ENCODE data around the gene GPATCH2L.

The GPATCH2L gene

DNA sequence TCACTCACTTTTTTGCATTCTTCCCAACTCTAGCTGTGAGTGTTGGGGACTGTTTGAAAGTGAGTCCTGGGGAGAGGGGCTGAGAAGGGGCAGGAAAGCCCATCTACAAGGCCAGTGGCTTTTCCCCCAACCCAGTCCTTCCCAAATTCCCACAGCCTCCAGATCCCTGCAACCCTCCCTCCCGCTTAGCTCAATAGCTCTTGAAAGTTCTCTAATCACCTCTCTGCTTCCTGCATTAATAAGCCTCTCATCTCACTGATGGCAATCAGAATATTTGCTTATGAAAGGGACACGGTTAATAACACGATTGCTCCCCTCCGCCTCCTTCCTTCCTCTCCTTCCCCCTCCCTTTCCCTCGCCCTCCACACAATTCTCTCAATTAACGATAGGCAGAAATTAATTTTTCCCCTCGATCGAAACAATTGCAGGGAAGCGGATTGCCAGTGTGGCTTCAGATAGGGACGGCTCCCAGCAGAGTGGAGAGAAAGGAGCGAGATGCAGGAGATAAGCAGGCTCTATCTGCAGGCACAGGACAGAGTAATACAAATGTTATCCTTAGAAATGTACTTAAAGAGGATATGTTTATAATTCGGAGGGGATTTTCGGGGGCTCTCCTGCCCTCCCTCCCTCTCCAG lies 15.1 kb upstream of the GPATCH2L start:
- no peaks in the 10 kb centered on the region for H3K79me2 ChIP-seq (ENCODE audit: control insufficient read depth, low read length)
- H3K27me3 ChIP-seq (ENCODE audit: control insufficient read depth, low read length): peaks cover 3% of the 10 kb centered on the region
- H3K9me2 ChIP-seq (replicated peaks; ENCODE audit: control insufficient read depth, low read length): no peaks in the 10 kb centered on the region

DNA sequence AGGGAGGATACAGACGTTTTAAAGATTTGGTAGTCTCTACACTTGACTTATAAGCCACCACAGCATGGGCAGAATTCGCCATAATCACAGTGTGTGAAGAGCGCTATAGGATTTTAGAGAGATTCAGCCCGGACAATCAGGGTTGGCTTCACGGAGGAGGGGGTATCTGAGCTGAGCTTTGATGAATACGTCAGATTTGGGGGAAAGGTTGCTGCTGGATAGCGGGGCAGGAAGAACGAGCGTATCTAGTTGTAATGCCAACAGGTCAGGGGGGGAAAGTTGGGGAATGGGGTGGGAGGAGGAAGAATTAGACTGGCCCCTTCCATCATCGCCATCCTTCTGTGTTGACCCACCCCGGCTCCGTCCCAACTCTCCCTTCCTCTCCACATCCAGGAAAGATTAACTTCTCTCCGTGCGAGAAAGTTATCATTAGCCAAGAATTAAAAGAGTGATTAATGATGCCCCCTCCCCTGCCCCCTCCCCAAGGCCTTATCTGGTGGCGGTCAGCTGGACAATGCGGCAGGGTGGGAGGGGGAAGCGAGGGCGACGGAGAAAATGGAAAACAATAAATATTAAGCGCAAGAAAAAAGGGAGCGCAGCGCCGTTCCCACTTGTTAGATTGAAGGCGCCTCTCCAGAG lies 13.5 kb upstream of the GPATCH2L start:
- Histone ChIP-seq H3K4me2 (ENCODE audit: low read length) (no peak overlapping the region), H3K36me3 (ENCODE audit: control insufficient read depth, low read length) (no peaks in the 10 kb centered on the region), H3K9me3 (ENCODE audit: control insufficient read depth, insufficient read depth, low read length) (no peaks in the 10 kb centered on the region), H3K4me3 (ENCODE audit: low read length) (no peak overlapping the region), H4K20me1 (ENCODE audit: control insufficient read depth, insufficient read depth, low read depth, low read length) (no peaks in the 10 kb centered on the region), H3K9me2 (replicated peaks; ENCODE audit: control insufficient read depth, low read length) (no peaks in the 10 kb centered on the region), H3K27me3 (ENCODE audit: control insufficient read depth, low read length) (no peaks in the 10 kb centered on the region; the same call in 1 of the 2 replicates), H3K27ac (ENCODE audit: low read depth, low read length) (no peak overlapping the region), H3K4me1 (ENCODE audit: control insufficient read depth, low read length) (no peaks in the 10 kb centered on the region), H3K79me2 (ENCODE audit: control insufficient read depth, low read length) (no peaks in the 10 kb centered on the region), H3F3A (ENCODE audit: control insufficient read depth, insufficient read depth) (no peaks in the 10 kb centered on the region)
- TF ChIP-seq, protein P1, sequence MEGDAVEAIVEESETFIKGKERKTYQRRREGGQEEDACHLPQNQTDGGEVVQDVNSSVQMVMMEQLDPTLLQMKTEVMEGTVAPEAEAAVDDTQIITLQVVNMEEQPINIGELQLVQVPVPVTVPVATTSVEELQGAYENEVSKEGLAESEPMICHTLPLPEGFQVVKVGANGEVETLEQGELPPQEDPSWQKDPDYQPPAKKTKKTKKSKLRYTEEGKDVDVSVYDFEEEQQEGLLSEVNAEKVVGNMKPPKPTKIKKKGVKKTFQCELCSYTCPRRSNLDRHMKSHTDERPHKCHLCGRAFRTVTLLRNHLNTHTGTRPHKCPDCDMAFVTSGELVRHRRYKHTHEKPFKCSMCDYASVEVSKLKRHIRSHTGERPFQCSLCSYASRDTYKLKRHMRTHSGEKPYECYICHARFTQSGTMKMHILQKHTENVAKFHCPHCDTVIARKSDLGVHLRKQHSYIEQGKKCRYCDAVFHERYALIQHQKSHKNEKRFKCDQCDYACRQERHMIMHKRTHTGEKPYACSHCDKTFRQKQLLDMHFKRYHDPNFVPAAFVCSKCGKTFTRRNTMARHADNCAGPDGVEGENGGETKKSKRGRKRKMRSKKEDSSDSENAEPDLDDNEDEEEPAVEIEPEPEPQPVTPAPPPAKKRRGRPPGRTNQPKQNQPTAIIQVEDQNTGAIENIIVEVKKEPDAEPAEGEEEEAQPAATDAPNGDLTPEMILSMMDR (IDR thresholded peaks at IDR 0.05; ENCODE audit: low read depth, low read length, poor library complexity, severe bottlenecking): no peak
- TF ChIP-seq EZH2phosphoT487 (IDR thresholded peaks at IDR 0.05; ENCODE audit: borderline replicate concordance, low read length): no peak

More for the DNA sequence above, 15.1 kb upstream of the GPATCH2L start:
- TF ChIP-seq, protein P1 (IDR thresholded peaks at IDR 0.05; ENCODE audit: low read depth, low read length, poor library complexity, severe bottlenecking): no peak
- TF ChIP-seq EZH2phosphoT487 (IDR thresholded peaks at IDR 0.05; ENCODE audit: borderline replicate concordance, low read length): no peak
- H3K36me3 ChIP-seq (ENCODE audit: control insufficient read depth, low read length): no peaks in the 10 kb centered on the region
- no peak overlapping the region for H3K27ac ChIP-seq (ENCODE audit: low read depth, low read length)
- H3F3A ChIP-seq (ENCODE audit: control insufficient read depth, insufficient read depth): no peaks in the 10 kb centered on the region
- no peak overlapping the region for H3K4me2 ChIP-seq (ENCODE audit: low read length)
- H3K9me3 ChIP-seq (ENCODE audit: control insufficient read depth, insufficient read depth, low read length): no peaks in the 10 kb centered on the region
- H4K20me1 ChIP-seq (ENCODE audit: control insufficient read depth, insufficient read depth, low read depth, low read length): no peaks in the 10 kb centered on the region
- no peaks in the 10 kb centered on the region for H3K4me1 ChIP-seq (ENCODE audit: control insufficient read depth, low read length)
- H3K4me3 ChIP-seq (ENCODE audit: low read length): no peak overlapping the region

DNA sequence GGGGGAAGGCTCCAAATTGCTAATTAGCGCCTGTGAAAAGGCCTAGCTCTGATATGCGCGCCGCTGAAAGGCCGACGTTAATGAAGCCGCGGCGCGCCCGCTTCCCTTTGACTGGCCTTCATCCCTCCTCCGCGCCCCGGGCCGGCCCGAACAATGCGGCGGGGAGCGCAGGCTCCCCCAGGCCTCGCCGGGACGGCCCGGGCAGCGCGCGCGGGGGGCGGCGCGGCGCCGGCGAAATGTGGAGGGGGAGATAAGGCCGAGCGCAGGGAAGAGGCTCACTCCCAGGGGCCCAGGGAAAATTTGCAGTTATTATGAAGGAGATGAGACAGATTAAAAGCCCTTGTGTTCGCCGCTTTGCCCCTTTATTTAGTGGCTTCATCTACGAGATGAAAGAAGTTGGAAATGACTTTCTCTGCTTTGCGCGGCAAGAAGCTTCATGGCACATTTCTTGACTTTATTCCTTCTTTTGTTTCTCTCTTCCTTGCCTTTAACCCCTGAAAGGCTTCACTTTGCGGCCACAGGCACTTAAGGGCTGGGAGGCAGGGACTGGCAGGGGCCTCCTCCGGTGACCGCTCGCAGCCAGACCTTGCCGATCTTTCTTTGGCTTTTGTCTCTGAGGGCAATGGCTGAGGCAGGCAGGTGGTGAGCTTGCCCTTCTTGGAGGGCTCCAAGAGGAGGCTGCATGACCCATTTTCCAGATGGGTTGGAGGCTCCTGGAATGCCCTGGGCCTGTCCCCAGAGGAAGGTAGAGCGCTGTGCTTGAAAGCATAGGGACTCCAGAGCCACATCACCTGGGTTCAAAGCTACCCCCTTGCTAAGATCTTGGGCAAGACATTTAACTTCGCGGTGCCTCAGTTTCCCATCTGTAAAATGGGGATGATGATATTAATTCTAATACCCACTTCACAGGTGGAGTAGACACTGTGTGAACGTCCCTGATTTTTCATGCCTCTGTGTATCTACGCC lies 12.7 kb upstream of the GPATCH2L start:
- H4K20me1 ChIP-seq (ENCODE audit: control insufficient read depth, insufficient read depth, low read depth, low read length): no peaks in the 10 kb centered on the region
- no peaks in the 10 kb centered on the region for H3K4me1 ChIP-seq (ENCODE audit: control insufficient read depth, low read length)
- TF ChIP-seq, protein P1 (IDR thresholded peaks at IDR 0.05; ENCODE audit: low read depth, low read length, poor library complexity, severe bottlenecking): no peak
- TF ChIP-seq EZH2phosphoT487 (IDR thresholded peaks at IDR 0.05; ENCODE audit: borderline replicate concordance, low read length): no peak
- no peaks in the 10 kb centered on the region for H3F3A ChIP-seq (ENCODE audit: control insufficient read depth, insufficient read depth)
- no peaks in the 10 kb centered on the region for H3K9me2 ChIP-seq (replicated peaks; ENCODE audit: control insufficient read depth, low read length)
- no peak overlapping the region for H3K4me2 ChIP-seq (ENCODE audit: low read length)
- no peaks in the 10 kb centered on the region for H3K79me2 ChIP-seq (ENCODE audit: control insufficient read depth, low read length)
- no peak overlapping the region for H3K27ac ChIP-seq (ENCODE audit: low read depth, low read length)
- H3K27me3 ChIP-seq (ENCODE audit: control insufficient read depth, low read length): no peaks in the 10 kb centered on the region; the same call in 1 of the 2 replicates
- H3K9me3 ChIP-seq (ENCODE audit: control insufficient read depth, insufficient read depth, low read length): no peaks in the 10 kb centered on the region
- H3K4me3 ChIP-seq (ENCODE audit: low read length): no peak overlapping the region
- no peaks in the 10 kb centered on the region for H3K36me3 ChIP-seq (ENCODE audit: control insufficient read depth, low read length)
